ENCODE results near the gene SSBP4.
"Not testable (repeated sequence)": the region's sequence is repeated elsewhere in the genome, so short reads cannot be mapped to it uniquely, and the experiment has no call there.

The SSBP4 gene

GRCh38 chr19:18419195-18419698 lies at the start of gene SSBP4:
Gene SSBP4, plus strand, starts transcription at chr19:18419398. Its CDS starts 251 bp downstream, at chr19:18419649.
- peak; percentile 57 for DNase-seq

GRCh38 chr19:18373407-18373891 lies 45.7 kb upstream of the SSBP4 start:
- no peak for DNase-seq

GRCh38 chr19:18373892-18374629 lies 45.1 kb upstream of the SSBP4 start:
- peak; percentile 60 for DNase-seq

GRCh38 chr19:18377026-18377425 lies 42.2 kb upstream of the SSBP4 start:
- DNase-seq, result no peak

- no peak for DNase-seq
Measured at GRCh38 chr19:18379803-18380747, 39.1 kb upstream of the SSBP4 start.

GRCh38 chr19:18380843-18381242 lies 38.4 kb upstream of the SSBP4 start:
- DNase-seq, result no peak

GRCh38 chr19:18383622-18384021 lies 35.6 kb upstream of the SSBP4 start:
- not testable (repeated sequence) for DNase-seq

GRCh38 chr19:18384775-18385174 lies 34.4 kb upstream of the SSBP4 start:
- DNase-seq, result no peak

GRCh38 chr19:18385359-18385674 lies 33.9 kb upstream of the SSBP4 start:
- DNase-seq, result no peak

GRCh38 chr19:18385675-18386542 lies 33.3 kb upstream of the SSBP4 start, which contains the start of gene GDF15:
Gene GDF15, plus strand, starts transcription at chr19:18386158. Its CDS starts 32 bp downstream, at chr19:18386190.
- peak; percentile 15 for DNase-seq

- DNase-seq, result no peak
Measured at GRCh38 chr19:18386543-18387271, 32.5 kb upstream of the SSBP4 start.

GRCh38 chr19:18388100-18388959 lies 30.9 kb upstream of the SSBP4 start:
- peak; percentile 75 for DNase-seq

- DNase-seq, result no peak
Measured at GRCh38 chr19:18388960-18389725, 30.1 kb upstream of the SSBP4 start.

GRCh38 chr19:18389726-18390064 lies 29.5 kb upstream of the SSBP4 start:
- DNase-seq, result no peak

- no peak for DNase-seq
Measured at GRCh38 chr19:18390065-18390907, 28.9 kb upstream of the SSBP4 start.

GRCh38 chr19:18391509-18392075 lies 27.6 kb upstream of the SSBP4 start:
- DNase-seq, result no peak

GRCh38 chr19:18392417-18392816 lies 26.8 kb upstream of the SSBP4 start:
- DNase-seq, result no peak

- DNase-seq, result no peak
Measured at GRCh38 chr19:18392926-18393325, 26.3 kb upstream of the SSBP4 start.

- no peak for DNase-seq
Measured at GRCh38 chr19:18393836-18394235, 25.4 kb upstream of the SSBP4 start.

Measured in activated gamma-delta T cell treated with Interleukin-2 at 50 U/mL for 16 hours (primary cell).